ENCODE results near the gene HABP2.

Gene HABP2

DNA sequence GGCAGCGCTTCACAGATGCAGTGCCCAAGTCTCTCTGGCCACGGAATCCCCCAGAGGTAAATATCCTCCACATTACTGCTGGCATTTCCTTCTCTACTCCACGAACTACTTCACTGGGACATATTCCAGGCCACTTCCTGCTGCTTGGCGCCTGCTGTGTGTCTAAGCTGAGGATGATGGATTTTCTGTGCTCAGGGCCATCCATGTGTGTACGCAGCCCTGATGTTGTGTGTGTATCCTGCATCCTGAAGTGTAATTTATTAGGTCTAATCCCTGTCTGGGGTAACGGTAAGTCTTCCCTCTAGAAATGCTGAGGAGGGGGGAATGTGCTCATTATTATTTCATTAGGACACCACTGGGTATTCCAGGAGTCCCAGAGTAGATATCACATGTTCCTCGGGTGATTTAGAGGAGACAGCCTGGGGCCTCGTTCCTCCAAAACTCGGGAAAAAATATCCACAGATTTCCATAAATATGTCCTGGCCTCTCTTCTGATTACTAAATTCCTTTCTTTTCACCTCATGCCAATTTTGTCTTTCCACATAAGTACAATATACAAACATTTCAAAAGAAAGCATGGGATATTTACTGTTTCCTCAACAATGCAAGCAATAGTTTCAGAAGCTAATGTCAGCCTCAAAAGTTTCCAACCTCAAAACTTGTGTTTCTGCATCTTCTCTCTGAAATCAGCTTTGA is 25.5 kb upstream of the HABP2 start:
- DNase-seq: no peak

DNA sequence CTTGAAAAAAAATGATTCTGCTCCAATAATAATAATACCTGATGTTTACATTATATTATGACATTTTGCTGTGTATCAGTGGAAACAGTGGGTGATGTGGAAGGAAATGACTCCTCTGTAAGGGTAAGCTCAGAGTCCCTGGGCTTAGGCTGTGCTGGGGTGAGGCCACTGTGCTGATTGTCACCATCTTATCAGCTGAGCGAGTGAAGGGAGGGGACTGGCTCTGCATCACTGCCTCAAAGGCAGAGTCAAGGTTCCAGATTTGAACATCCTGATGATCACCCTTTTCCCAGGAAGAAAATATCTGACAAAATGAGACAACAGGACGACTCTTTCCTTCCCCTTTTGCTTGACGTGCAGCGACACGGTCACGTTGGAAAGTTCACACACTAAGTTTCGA is 24.0 kb upstream of the HABP2 start:
- DNase-seq: no peak

DNA sequence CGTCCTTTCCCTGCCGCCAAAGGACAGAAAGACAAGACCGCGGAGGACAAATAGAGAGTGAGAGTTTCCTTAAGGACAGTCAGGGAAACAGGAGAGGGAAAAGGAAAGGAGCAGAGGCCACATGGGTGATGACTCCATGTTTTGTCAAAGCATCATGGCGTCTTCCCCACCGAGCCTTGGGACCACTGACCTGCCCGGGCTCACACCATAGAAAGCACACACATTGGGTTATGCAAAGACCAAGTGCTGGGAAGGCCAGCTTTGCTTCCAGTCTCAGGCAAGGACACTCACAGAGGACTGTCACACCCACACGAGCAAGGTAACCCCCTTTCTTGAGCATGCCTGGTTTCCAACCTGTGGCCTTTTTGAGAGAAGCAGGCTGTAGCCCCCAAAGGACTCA is 23.3 kb upstream of the HABP2 start:
- DNase-seq: no peak

DNA sequence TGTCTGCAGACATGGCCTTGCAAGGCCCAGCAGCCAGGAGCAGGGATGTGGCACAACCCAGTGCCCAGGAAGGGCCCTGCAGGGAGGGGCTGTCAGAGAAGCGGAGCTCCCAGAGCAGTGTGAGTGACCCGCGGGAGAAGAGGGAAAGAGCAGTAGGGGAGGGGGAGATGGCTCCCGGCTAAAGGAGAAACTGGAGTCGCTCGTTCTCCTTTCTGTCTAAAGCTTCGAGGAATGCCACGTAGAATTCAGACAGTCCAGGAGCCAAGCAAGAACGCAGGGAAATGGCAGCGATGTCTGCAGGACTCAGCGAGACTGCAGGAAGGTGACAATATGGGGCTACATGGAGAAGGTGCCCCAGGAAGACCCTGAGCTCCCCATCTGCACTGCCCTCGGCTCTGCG is 22.4 kb upstream of the HABP2 start:
- DNase-seq: no peak

DNA sequence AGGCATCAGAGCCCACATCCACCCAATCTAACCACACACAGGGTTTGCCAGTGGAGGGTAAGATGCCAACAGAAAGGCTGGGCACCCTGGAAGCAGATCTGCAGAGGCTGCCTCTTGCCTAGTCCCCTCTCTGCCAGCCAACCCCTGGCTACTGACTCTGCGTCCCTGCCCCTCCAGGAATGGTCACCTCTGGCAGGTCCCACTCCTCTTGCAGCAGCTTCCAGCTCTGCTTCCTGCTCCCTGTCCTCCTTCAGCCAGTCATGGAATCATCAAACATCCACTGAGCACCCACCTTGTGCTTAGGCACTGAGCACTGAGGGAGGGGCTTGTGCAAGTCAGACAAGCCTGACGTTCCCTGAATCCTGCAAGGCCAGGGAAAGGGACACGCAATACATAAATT is 20.1 kb upstream of the HABP2 start:
- DNase-seq: no peak

DNA sequence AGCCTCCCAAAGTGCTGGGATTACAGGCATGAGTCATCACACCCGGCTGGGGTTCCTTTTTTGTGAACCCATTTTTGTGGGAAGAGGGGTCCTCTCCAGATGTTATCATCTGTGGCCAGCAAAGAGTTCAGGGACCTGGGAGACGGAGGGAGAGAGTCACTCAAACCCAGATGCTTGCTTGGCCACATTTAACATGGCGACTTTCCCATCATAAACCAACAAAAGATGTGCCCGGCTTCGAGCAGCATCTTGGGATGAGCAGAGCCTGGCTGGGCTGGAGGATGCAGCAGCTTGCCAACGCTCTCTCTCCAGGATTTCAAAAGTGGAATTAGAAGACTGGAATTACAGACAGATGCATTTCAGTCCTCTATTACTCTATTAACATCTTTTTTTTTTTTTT is 19.1 kb upstream of the HABP2 start:
- no peak for DNase-seq

DNA sequence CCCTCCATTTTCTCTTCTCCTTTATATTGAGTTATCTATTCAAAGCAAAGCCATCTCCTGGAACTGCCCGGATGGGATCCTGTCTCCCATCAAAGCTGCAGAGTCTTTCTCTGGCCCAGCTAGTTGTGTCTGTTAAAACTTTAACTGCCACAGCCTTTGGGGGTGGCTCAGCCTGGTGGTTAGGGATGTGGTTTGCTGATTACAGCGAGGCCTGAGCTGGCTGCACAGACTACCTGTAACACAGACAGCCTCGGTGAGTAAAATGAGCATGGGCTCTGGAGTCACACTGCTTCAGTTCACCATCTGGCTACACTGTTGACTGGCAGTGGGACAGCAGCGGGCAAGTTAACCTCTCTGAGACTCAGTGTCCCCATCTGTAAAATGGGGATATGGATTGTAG is 18.4 kb upstream of the HABP2 start:
- no peak for DNase-seq

DNA sequence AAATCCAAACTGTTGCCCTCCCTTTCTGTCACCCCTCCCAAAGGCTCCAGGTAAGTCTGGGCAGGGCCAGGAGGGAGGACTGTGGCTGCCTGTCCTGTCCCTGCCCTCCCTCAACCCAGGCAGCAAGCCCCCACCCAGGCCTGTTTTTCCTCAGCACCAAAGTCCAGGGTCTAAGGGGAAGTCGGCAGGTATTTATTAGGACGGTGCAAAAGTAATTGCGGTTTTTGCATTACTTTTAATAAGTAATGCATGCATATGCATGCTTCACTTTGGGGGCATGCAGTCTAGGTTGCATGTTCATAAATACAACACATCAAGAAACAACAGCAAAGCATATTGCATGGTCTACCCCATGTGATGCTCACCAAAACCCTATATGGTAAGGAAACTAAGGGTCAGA is 15.2 kb upstream of the HABP2 start:
- no peak for DNase-seq

DNA sequence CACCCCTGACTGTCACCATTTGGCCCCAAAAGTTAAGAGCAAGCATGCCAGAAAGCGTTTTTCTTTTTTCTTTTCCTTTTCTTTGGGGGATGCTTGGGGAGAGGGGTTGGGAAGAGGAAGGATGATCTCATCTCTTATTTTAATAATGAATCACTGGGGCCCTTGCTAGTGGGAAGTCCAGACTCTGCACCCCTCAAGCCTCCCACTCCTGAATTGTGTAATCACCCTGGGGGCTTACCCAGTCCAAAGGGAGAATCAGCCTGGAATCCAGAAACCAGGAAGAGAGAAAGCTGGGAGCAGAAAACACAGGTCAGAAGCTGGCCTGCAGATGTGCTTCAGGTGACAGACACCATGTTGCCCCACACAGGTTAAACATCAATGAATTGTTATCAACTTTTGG is 14.7 kb upstream of the HABP2 start:
- DNase-seq: no peak

DNA sequence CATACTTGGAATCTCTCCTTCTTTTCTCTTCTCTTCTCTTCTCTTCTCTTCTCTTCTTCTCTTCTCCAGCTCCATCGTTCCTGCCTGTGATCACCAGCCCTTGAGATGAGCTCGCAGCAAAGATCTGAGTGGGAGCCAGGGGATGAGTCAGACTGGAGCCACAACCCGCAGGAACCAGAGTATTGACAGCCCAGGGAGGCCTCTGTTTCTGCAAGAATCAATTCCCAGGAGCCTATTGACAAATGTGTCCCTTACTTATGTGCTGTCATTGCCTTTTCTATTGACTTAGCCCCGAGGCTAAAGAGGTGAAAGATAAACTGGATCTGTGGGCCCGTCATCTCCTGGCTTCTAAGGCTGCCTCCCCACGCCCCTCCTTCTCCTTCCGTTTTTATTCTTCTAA is 13.1 kb upstream of the HABP2 start:
- DNase-seq: no peak

DNA sequence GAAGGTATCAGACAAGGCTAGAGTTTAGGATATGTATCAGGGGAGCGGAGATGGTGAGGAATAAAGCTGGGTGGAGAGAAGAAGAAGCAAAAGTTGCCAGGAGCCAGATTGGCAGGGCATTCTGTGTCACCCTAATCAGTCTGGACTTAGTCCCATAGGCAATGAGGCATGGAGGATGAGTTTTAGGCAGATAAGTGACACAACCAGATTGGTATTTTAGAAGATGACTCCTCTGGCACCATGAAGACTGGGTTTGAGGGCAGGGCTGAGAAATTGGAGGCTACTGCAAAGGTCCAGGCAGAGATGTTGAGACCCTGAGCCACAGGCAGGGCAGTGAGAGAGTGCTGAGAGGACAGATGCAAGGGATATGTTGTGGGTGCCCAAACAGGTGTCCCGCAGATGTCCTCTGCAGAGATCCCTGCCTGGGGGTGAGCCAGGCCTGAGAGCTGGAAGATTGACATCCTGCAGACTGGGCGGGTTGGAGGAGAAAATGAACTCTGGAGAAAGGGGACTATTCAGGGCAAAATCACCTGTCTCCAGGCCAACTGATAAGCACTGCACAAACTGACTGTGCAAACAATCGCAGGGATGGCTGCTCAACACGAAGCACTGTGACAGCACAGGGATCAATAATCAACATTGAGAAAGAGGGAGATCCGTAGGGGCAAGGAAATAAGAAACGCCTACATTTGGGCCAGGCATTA is 11.9 kb upstream of the HABP2 start:
- DNase-seq: no peak

DNA sequence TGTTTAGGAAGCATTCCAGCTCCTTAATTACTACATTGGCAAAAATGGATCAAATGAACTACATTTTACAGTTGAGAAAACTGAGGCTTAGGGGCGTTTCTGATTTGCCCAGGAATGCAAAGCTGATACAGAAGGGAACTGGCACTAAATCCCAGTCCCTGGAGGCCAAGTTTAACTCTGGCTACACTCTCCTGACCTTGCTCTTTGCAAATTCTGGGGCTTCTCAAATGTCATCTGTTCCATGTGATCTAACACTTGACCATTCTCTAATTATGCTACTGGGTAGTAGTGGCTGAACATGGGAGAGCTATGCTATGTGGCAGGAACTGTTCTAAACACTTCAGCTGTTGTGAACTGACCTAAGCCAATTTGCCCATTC is 11.3 kb upstream of the HABP2 start:
- no peak for DNase-seq

DNA sequence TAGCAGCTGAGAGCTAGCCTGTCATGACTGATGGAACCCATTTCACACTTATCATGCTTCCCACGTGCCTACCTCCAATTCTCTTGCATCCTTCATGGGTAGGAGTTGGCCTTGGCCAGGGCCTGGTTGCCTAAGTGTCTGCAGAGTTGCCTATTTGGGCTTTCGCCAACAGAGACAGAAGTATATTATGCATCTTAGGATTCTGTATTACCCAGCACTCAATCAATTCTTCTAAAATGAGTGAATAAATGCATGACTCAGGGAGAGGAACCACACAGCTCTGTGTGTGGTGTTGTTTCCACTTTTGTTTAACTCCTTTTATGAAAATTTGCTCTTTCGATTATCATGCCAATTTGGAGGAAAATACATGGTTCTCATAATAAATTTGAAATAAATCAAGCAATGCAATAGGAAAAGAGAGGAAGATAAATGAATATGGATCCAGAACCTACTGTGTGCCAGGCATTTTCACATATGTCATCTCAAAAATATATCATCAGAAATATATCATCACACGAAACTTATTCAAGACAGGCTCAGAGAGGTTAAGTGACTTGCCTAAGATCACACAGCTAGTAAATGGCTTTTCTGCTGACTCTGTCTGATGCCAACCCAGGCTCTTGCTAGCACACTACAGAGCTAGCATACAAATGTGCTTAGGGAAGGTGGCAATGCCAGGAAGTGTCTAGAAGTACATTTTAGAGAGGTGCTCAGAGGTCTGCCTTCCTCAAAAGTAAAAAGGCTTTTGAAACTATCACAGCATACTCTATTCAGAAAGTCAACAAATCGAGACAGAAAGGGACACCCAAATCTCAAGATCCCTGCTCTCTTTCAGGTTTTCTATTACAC is 9.5 kb upstream of the HABP2 start:
- no peak for DNase-seq

DNA sequence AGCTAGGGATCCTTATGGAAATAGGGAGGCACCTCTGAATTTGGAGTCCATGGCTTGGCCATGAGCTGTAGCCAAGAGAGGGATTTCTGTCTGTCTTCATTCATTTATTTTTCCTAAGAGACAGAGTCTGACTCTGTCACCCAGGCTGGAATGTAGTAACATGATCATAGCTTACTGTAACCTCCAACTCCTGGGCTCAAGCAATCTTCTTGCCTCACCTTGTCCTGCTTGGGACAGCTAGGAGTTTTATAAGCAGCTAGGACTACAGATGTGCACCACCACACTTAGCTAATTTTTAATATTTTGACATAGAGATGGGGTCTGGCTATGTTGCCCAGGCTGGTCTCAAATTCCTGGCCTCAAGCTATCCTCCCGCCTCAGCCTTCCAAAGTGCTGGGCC is 8.5 kb upstream of the HABP2 start:
- DNase-seq: no peak

DNA sequence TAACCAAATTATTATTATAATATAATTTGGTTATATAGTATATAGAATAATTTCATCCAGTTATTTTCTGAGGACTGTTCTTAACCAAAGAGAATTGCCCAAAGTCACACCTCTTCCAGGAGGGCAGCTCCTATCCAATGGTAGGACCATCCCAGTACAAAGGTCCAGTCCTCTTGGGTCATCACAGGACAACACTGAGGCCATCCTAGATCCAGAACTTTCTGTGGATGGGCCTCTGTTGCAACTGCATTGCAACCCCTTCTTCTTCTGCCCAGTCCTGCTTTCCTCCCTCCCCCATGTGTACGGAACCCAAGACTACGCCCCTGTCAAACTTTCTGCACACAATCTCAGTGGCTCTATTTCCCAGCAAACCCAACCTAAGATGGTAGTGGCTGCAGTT is 5.4 kb upstream of the HABP2 start:
- no peak for DNase-seq

DNA sequence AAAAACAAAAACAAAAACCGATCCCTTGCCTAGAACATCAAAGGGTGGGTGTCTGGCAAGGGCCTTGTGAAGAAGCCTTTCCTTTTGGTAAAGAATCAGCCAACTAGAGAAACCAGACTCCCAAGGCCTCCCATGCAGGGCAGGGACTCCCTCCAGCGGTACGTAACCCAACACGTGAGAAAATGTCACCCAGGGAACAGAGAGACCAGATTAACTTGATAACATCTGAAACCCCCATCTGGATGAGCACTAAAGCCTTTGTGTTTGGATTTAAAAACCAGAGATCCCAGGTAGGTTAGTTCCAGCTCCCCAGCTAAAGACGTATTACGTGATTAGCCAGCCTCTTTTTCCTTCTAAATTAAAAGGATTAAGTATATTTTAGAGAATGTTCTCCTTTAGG is 3.0 kb upstream of the HABP2 start:
- no peak for DNase-seq

DNA sequence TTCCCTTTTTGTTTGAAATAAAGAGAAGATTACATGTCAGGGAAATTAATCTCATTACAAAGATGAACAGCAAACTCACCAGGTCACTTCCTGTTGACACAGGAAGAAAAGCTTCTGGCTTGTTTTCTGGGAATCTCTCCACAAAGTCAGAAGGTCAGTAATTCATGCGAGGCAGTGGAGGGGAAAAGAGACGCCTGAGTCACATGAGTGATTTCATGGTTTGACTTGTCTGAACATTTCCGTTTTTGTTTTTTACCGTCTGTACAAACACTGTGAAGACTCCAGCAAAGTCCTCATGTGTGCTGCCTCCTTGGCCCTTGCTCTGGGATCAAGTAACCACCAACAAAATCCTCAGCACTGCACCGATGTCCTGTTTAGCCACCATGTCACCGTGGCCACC is 2.5 kb upstream of the HABP2 start:
- no peak for DNase-seq

DNA sequence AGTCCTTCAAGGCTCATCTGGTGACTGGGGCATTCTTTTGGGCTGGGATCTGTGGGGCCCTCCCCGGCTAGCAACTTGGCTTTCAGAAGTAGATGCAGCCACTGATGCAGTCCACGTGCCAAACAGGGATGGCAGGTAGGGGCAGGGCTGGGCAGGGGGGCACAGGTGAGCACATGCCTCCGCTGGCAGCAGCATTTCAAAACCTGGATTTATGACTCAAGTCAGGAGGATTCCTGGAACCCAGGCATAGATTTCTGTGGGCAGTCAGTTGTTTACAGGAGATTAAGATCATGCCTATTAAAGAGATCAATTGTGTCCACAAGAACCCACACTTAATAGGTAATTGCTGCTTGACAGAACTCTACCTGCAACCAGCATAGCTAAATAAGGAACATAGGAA is 839 bp upstream of the HABP2 start:
- no peak for DNase-seq

DNA sequence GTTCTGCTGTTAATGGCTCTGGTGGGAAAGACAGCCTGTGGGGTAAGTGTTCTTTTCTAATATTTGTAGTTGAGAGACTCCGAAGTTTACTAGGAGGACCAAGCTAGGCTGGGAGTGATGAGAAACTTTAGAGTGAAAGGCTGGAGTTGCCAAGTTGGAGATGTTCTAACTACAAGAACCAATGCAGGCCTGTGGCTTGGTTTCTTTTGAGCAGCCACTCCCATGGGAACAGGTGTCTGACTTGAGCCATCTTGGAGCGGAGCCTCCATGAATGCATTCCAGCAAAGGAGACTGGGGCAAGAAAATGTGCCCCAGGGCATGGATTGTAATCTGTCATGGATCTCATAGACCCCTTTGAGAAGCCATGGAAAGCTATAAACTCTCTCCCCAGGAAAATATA is 296 bp downstream of the HABP2 start:
- DNase-seq: no peak

DNA sequence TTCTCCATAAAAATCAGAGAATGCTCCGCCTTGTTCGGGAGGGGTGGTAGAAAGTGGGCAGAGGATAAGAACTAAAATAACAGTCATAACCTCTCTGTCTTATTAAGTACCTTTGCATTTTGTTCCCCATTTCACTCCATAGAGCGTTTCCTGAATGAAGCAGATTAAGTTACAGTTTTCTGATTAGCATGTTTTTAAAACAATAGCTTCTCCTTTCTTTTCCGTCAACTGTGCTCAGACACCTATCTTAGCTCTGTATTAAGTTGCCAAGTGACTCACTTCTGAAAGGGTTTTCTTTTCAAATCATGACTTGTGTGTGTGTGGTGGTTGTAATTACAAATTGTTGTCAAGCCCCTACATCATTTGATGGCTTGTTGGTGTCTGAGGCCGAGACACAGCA is 1.4 kb downstream of the HABP2 start:
- DNase-seq: no peak

DNA sequence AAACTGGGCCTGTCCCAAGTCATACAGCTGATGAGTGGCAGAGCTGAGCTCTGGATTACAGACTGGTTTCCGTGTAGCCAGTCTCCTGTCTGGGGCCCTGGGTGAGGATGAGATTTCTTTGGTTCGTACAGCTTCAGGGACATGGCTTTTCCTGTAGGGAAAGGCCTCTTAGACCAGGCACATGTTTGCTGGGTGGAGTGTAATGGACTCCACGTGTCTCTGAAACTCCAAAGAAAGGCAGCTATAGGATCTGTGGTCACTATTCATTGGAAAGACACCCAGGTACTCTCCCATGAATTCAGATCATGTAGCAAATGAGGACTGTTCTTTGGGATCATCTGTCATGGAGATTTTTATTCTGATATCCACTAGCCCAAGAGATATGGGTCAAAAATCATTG is 2.4 kb downstream of the HABP2 start:
- no peak for DNase-seq

DNA sequence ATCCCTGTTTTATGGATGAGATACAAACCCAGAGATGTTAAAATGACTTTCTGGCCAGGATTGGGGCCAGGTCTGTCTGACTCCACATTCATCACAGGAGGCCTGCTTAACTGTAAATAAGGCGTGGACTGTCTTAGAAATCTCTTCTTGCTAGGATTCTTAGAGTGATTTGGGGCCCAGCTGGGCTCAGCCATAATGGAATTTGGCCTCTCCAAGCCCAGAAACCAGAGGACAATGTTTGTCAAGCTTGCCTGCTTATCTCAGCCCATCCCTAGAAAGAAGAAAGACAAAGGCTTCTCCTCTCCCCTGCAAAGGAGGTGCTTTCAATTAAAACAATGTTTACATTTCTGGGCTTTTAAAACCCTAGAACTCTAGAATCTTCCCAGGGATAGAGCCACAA is 2.9 kb downstream of the HABP2 start:
- no peak for DNase-seq

DNA sequence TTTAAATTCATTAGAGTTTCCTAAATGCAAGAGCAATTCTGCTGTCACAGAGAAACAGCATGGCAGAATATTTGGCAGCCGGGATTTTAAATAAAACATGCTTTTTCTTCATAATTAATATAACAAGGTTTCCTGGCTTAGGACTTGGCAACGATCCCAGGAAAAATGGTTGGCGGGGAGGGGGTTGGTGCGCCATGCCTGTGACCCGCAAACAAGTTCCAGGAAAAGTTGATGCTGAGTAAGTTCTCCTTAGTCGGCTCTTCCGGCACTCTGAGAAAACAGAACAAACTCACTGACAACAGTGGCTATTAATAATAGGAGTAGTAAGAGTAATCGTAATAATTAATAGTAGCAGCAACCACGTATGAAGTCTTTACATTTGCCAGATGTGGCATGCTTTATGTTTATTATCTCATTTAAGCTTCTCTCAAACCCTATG is 4.6 kb downstream of the HABP2 start:
- no peak for DNase-seq

DNA sequence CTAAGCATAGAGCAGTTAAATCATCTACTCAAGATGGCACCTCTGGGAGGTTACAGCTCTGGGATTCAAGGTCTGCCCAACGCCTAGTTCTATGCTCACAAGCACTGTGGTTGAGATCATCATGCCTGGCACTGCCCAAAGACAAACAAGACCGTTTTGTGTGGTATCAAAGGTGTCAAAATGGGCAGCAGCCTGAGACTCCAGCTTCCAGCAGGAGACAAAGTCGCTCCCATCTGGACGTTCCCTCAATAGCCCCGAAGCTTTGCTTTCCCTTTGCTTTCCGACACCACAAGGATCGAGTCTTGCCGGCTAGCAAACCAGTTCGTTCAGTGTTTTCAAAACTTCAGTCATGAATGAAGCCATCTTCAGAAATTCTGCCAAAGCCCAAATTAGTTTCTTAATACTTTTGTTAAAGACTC is 5.1 kb downstream of the HABP2 start:
- no peak for DNase-seq
